ENCODE results near the gene AMOTL1.

GRCh38 chr11:94741022-94741679, 27.0 kb upstream of the AMOTL1 start:
- TF ChIP-seq TAF1 (IDR thresholded peaks at IDR 0.05; ENCODE audit: low read depth, low read length) (no peak), POLR2A (IDR thresholded peaks at IDR 0.05; ENCODE audit: low read depth, low read length) (no peak), POLR2AphosphoS5 (IDR thresholded peaks at IDR 0.05; ENCODE audit: low read depth, low read length) (no peak), SPI1 (IDR thresholded peaks at IDR 0.05; ENCODE audit: low read depth, low read length) (no peak), PAX5 (IDR thresholded peaks at IDR 0.05; ENCODE audit: insufficient read depth, low read length, severe bottlenecking) (no peak), POU2F2 (IDR thresholded peaks at IDR 0.05; ENCODE audit: low read depth, low read length) (no peak)
